GM18868 (cell line): ENCODE results near the gene BMERB1.
"Not testable (repeated sequence)": the region's sequence is repeated elsewhere in the genome, so short reads cannot be mapped to it uniquely, and the experiment has no call there.

Experiments
- ATAC-seq: cut with Tn5 transposase; IDR thresholded peaks from one replicate; pipeline ENCODE4 v1.9.1; 2021; ENCODE audit warnings: mild to moderate bottlenecking, moderate library complexity; ENCODE audit not compliant: unreplicated experiment

BMERB1 gene

DNA sequence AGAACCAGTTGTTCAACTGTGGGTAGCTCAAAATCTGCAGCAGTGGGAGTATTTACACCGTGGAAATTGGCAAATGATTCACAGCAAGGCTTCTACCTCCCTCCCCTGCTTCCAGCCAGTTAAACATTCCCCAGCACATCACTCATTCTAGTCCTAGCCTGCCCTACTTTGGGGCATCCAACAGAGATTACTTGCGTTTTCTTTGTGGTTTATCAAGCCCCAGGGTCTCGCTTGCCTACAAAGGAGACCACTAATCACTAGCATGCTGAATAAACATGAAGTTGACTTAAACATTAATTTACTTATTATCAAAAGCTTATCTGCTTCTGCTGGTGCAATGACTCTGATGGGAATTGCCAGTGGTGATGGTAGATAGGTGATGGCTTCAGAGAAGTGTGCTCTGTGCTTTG lies 114.1 kb downstream of the BMERB1 start:
- no peak for ATAC-seq

DNA sequence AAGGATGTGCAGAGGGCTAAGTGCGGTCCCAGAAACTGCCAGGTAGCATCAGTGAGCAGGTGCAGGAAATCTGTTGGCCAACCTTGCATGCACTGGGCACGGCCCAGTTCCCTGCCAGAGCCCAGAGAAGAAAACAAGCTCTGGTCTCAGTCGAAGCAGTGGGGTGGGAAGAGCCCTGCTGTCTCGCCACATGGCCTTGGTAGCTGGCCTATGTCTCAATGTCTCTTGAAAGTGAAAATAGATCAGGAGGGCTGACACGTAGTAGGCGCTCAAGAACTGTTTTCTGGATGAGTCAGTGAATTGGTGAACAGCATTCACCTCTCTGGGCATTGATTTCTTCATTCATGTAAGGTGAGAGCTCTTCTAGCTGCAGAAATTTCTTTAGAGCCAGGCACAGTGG lies 118.1 kb downstream of the BMERB1 start:
- no peak for ATAC-seq

- ATAC-seq: no peak
These were observed 119.1 kb downstream of the BMERB1 start for GRCh38 chr16:15553313-15554088.

DNA sequence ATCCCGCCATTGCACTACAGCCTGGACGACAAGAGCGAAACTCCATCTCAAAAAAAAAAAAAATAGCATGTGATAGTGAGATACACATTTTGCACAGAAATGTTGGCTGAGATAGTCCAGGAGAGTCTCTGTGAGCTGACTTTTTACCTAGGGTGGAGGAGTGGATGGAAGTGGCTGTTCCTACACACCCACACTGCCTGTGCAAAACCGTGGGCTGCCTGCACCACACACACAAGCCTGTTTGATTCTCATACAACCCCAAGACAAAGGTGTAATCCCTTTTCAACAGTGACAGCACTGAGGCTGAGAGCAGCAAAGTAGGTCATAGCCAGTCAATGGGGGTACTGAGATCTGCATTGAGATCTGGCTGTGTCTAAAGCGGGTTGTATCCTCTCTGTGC lies 121.7 kb downstream of the BMERB1 start:
- ATAC-seq: no peak

GRCh38 chr16:15557258-15557657 lies 122.9 kb downstream of the BMERB1 start:
- no peak for ATAC-seq

DNA sequence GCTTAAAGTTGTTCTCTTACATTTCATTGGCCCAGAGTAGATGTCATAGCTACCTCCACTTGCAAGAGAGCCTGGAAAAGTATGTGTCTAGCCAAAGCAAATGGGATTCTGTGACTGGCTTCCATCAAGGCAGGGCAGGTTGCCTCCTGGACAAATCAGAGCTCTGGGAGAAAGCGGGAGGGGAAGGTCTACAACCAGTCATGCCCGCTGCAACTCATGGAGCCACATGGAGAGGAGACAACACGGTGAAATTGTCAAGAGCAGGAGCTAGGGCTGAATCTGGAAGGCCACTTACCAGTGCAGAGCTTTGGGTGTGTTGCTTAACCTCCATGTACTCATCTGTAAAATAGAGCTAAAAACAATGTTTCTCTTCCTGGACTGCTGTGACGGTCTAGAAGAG lies 124.8 kb downstream of the BMERB1 start:
- no peak for ATAC-seq

- ATAC-seq: no peak
These were observed 130.4 kb downstream of the BMERB1 start for GRCh38 chr16:15564604-15565339.

GRCh38 chr16:15566095-15566494 lies 131.7 kb downstream of the BMERB1 start:
- ATAC-seq: no peak

DNA sequence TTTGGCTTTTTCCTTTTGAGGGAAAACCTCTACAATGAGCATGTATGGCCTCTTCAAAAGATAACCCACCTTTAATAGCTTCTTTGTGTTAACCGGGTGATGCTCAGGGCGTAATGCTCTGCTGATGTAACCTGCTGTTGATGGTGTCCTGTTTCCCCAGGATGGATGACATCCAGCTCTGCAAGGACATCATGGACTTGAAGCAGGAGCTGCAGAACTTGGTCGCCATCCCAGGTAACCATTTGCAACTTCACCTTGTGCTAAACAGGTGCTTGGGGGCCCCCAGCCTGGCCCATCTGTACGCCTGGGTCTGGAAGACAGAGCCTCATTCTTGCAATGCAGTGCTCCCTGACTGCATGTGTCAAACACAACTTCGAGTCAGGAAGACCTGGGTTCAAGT lies 133.4 kb downstream of the BMERB1 start:
- no peak for ATAC-seq

GRCh38 chr16:15570666-15571065 lies 136.3 kb downstream of the BMERB1 start:
- not testable (repeated sequence) for ATAC-seq

DNA sequence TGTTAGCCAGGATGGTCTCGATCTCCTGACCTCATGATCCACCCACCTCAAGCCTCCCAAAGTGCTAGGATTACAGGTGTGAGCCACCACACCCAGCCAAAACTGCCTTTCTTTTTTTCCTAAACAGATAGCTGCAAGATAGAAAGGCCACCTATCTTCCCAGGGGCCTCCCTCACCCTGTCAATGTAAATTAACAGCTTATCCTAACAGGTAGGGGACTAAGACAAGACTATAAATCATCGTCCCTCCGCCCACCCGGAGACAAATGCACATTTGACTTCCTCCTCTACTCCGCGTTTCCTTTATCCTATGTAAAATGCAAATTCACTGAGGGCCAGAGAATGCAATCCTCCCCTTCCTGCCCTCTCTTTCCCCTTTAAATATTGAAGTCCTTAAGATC lies 137.2 kb downstream of the BMERB1 start:
- no peak for ATAC-seq

- no peak for ATAC-seq
These were observed 138.1 kb downstream of the BMERB1 start for GRCh38 chr16:15572329-15573001.

DNA sequence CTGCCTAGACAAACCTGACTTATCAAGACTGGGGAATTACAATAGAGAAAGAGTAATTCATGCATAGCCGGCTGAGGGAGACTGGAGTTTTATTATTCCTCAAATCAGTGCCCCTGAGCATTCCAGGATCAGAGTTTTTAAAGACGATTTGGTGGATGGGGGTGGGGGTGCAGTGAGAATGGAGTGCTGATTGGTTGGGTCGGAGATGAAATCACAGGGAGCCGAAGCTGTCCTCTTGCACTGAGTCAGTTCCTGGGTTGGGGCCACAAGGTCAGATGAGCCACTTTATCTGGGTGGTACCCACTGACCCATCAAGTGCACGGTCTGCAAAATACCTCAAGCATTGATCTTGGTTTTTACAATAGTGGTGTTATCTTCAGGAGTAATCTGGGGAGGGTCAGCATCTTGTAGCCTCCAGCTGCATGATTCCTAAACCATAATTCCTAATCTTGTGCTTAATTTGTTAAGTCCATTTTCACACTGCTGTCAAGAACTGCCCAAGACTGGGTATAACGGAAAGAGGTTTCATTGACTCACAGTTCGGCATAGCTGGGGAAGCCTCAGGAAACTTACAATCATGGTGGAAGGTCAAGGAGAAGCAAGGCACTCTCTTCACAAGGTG lies 139.0 kb downstream of the BMERB1 start:
- no peak for ATAC-seq

GRCh38 chr16:15573896-15574613 lies 139.7 kb downstream of the BMERB1 start:
- ATAC-seq: not testable (repeated sequence)

DNA sequence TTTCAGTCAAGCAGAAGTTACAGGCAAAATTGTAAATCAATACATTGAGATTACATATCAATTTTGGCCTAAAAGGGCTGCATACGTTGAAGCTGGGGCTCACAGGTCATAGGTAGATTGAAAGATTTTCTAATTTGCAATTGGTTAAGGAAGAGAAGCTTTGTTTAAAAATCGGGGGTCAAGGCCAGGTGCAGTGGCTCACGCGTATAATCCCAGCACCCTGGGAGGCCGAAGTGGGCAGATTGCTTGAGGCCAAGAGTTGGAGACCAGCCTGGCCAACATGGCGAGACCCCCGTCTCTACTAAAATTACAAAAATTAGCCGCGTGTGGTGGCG lies 140.2 kb downstream of the BMERB1 start:
- ATAC-seq: no peak

DNA sequence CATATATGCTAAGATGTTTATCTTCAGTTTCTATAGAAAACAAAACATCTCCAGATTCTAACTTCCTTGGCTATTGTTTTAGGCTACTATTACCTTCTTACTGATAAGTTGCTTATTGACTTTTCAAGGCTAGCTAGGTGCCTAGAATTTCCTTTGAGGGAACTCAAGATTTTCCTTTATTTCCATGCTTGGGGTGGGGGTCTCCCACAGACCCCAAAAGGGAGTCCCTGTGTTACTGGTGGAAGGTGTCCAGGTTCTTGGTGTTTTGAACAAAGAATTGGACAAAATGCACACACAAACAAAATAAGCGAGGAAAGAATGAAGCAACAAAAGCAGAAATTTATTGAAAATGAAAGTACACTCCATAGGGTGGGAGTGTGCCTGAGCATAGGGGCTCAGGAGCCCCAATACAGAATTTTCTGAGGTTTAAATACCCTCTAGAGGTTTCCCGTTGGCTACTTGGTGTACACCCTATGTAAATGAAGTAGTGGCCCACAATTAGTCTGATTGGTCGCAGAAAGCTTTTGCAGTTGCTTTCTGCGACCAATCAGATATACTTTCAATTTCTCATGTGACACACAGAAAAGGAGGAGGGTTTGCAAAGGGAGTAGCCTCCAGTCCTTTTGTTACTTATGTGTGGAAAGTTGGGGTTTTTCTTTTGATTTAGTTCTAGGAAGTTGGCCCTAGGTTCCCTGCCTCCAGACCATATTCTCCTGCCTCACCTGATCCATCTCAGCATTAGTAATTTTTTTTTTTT lies 141.1 kb downstream of the BMERB1 start:
- no peak for ATAC-seq

- ATAC-seq: no peak
These were observed 142.9 kb downstream of the BMERB1 start for GRCh38 chr16:15576960-15577958.

DNA sequence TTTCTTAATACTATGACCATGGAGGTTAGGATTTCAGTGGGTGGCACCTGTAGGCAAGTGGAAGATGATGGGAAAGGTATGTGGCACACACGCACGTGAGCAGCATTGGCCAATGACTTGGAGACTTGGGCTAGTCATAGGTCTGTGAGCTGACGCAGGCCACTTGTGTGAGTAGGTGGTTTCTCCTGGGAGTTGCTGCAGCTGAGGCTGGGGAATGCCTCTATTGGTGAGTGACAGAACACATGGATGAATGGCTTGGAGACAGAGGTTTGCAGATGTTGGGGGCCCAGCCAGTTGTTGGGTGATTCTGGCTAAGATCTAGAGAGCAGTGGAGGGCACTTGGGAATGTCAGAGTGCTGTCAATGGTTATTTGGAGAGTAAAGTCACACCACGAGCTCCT lies 144.4 kb downstream of the BMERB1 start:
- ATAC-seq: no peak
